Neutrophil (primary cell): ENCODE results near the gene PDPK1.
"Not testable (repeated sequence)": the region's sequence is repeated elsewhere in the genome, so short reads cannot be mapped to it uniquely, and the experiment has no call there.

Source experiments
- H3K27ac ChIP-seq: fragments of 200-600 bp; sonication (generic); 2 replicates; pipeline ENCODE4 v1.5.1; 2016; ENCODE audit warnings: mild to moderate bottlenecking, moderate library complexity
- H3K27me3 ChIP-seq: fragments of 200-600 bp; sonication (generic); 2 replicates; pipeline ENCODE4 v1.6.0; 2016; ENCODE audit warnings: mild to moderate bottlenecking
- H3K36me3 ChIP-seq: fragments of 200-600 bp; sonication (generic); 2 replicates; pipeline ENCODE4 v1.5.1; 2017
- H3K4me1 ChIP-seq, 2 experiments: fragments of 200-600 bp in 1 of 2; sonication (generic) in 1 of 2; 1 replicate in 1 of 2; 2 replicates in 1 of 2; pipeline versions ENCODE4 v1.5.1 to v1.6.1; 2013 to 2016; ENCODE audit warnings: low read depth in 1 of 2, low read length in 1 of 2, mild to moderate bottlenecking in 1 of 2, moderate library complexity in 1 of 2; ENCODE audit not compliant: control insufficient read depth in 1 of 2, insufficient read depth in 1 of 2
- H3K4me3 ChIP-seq, 2 experiments: fragments of 200-600 bp in 1 of 2; sonication (generic) in 1 of 2; 1 replicate in 1 of 2; 2 replicates in 1 of 2; pipeline ENCODE4 v1.5.1; 2013 to 2016; ENCODE audit warnings: low read depth in 1 of 2, low read length in 1 of 2, mild to moderate bottlenecking in 1 of 2, moderate library complexity in 1 of 2
- H3K9me3 ChIP-seq: fragments of 200-600 bp; sonication (generic); 2 replicates; pipeline ENCODE4 v1.5.1; 2016
- TF ChIP-seq, protein P1 (sequence below): fragments of 200-600 bp; sonication (generic); IDR thresholded peaks from 2 replicates; pipeline ENCODE4 v1.5.1; 2016; ENCODE audit warnings: antibody characterized with exemption

The PDPK1 gene

DNA sequence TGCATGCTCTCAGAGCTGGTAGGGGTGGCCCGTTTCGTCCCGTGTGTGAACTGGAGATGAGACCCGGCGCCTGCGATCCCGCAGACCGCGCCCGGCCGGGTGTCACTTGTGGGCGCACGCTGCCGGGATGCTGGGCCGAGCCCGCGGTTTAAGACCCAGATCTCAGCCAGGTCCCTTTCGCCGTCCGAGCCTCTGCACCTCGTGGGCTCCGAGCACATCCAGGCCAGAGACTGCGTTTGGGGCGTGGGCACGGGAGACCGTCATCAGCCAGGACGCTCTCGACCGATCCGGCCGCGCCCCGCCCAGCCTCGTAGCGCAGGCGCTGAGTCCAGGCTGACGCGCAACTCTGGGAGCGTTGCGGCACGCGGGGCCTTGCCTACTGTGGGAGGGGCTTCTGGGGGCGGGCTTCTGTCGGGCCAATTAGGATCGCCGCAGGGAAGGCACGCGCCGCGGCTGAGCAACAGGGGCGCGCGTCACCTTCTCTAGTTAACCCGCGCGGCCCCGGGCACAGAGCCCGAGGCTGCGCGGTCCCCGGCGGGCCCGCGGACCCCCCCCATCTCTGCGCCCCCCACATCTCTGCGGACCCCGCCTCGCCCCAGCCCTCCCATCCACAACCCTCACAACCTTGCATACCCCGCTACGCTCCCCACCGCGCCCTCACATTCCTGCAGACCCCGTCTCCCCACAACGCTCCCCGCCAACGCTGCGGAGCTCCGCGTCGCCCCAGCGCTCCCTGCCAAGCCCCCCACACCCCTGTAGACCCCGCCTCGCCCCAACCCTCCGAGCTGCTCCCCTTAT is 5.9 kb upstream of the PDPK1 start:
- no peaks in the 10 kb centered on the region for H3K27me3 ChIP-seq
- TF ChIP-seq, protein P1, sequence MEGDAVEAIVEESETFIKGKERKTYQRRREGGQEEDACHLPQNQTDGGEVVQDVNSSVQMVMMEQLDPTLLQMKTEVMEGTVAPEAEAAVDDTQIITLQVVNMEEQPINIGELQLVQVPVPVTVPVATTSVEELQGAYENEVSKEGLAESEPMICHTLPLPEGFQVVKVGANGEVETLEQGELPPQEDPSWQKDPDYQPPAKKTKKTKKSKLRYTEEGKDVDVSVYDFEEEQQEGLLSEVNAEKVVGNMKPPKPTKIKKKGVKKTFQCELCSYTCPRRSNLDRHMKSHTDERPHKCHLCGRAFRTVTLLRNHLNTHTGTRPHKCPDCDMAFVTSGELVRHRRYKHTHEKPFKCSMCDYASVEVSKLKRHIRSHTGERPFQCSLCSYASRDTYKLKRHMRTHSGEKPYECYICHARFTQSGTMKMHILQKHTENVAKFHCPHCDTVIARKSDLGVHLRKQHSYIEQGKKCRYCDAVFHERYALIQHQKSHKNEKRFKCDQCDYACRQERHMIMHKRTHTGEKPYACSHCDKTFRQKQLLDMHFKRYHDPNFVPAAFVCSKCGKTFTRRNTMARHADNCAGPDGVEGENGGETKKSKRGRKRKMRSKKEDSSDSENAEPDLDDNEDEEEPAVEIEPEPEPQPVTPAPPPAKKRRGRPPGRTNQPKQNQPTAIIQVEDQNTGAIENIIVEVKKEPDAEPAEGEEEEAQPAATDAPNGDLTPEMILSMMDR = peak; percentile 14
- H3K4me1 ChIP-seq = peaks cover 44 to 51% of the 10 kb centered on the region in 2 experiments
- H3K27ac ChIP-seq = peak overlapping the region; percentile 97
- H3K36me3 ChIP-seq = peaks cover 38% of the 10 kb centered on the region
- H3K4me3 ChIP-seq = peak overlapping the region; percentile 66 to 81
- no peaks in the 10 kb centered on the region for H3K9me3 ChIP-seq

DNA sequence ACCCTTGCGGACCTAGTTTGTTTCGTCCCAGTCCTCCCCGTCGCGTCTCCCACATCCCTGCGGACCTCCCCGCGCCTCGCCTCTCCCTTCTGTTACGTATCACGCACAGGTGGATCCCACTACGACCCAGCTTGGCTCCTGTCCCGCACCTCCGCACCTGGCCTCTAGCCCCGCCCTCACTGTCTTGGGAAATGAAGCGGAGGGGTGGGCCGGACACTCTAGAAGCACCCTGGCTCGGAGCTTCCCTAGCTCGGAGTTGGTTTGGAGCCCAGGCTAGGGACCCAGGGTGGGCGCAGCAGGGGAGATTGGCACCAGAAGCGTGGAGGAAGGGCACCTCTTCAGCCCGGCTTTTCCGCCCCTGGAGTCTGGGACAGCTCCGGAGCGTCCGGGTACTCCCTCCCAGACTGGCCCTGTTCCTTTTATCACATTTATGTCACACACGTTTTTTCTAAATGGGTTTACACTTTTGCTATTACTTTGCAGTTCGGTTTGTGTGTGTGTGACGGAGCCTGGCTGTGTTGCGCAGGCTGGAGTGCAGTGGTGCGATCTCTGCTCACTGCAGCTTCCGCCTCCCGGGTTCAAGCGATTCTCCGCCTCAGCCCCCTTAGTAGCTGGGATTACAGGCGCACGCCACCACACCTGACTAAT is 5.2 kb upstream of the PDPK1 start:
- Histone ChIP-seq H3K36me3 (peaks cover 33% of the 10 kb centered on the region), H3K4me1 (peaks cover 43 to 49% of the 10 kb centered on the region in 2 experiments), H3K27ac (peak overlapping the region; percentile 97), H3K4me3 (peak overlapping the region; percentile 66 to 81), H3K27me3 (no peaks in the 10 kb centered on the region), H3K9me3 (no peaks in the 10 kb centered on the region)
- TF ChIP-seq, protein P1 = no peak

DNA sequence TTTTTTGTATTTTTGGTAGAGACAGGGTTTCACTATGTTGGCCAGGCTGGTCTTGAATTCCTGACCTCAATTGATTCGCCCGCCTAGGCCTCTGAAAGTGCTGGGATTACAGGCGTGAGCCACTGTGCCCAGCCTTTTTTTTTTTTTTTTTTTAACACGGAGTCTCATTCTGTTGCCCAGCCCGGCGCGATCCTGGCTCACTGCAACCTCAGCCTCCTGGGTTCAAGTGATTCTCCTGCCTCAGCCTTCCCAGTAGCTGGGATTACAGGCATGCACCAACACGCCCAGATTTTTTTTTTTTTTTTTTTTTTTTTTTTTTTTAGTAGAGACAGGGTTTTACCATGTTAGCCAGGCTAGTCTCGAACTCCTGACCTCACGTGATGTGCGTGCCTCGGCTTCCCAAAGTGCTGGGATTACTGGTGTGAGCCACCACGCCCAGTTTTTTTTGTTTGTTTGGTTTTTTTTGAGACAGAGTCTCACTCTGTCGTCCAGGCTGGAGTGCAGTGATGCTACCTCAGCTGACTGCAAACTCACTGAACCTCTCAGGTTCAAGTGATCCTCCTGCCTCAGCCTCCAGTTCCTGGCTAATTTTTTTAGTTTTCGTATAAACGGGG is 4.6 kb upstream of the PDPK1 start:
- H3K9me3 ChIP-seq, H3K27me3 ChIP-seq: not testable (repeated sequence)
- Histone ChIP-seq H3K36me3 (peaks cover 26% of the 10 kb centered on the region), H3K4me1 (peaks cover 43 to 49% of the 10 kb centered on the region in 2 experiments), H3K27ac (peak overlapping the region; percentile 97), H3K4me3 (peak overlapping the region; percentile 66 to 81)

DNA sequence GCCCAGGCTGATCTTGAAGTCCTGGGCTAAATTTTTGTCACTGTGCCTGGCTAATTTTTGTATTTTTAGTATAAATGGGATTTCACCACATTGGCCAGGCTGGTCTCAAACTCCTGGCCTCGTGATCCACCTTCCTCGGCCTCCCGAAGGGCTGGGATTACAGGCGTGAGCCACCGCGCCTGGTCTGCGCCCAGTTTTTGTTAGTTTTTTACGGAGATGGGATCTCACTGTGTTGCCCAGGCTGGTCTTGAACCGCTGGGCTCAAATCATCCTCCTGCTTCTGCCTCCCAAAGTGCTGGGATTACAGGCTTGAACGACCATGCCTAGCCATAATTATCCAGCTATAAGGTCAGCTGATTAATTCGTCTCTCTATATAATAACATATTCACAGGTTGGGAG is 3.9 kb upstream of the PDPK1 start:
- Histone ChIP-seq H3K4me1 (peaks cover 48 to 53% of the 10 kb centered on the region in 2 experiments), H3K36me3 (peaks cover 20% of the 10 kb centered on the region), H3K4me3 (no peak overlapping the region), H3K27me3 (no peaks in the 10 kb centered on the region), H3K9me3 (no peaks in the 10 kb centered on the region), H3K27ac (peak overlapping the region; percentile 97)
- TF ChIP-seq, protein P1 = no peak

DNA sequence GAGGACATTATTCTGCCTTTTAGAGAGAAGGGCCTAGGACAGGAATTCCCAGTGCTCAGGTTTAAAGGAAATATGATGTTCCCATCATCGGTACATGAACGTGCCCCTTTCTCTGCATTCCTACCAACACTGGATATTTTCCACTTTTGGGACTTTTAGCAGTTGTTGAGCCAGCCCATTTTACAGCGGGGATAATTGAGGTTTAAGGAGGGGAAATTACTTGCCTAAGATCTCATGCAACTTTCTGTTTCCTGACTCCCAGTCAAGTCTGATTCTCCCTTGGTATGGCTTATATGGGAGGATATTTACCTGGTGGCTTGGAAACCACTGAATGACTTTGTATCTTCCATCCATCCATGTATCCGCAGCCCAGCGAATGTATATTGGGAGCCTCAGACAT is 3.5 kb upstream of the PDPK1 start:
- peaks cover 15% of the 10 kb centered on the region for H3K36me3 ChIP-seq
- H3K27ac ChIP-seq, H3K4me3 ChIP-seq, H3K27me3 ChIP-seq, H3K9me3 ChIP-seq: not testable (repeated sequence)
- H3K4me1 ChIP-seq = peaks cover 52 to 57% of the 10 kb centered on the region in 2 experiments

DNA sequence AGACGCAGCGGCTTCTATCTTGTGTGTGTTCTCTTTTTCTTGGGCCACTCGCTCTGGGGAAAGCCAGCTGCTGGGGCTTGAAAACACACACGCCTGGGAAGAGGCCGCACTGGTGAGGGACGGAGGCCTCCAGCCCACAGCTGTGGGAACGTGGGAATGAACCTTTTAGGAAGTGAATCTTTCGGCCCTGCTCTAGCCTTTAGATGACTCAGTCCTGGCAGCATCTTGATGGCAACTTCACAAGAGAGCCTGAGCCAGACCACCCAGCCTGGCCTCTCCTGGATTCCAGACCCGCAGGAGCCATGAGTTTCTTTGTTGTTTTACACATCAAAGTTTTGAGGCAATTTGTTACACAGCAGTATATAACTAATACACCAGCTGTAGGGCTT is 2.2 kb upstream of the PDPK1 start:
- Histone ChIP-seq H3K36me3 (peaks cover 8% of the 10 kb centered on the region), H3K4me3 (no peak overlapping the region), H3K27ac (peak overlapping the region; percentile 96), H3K9me3 (no peaks in the 10 kb centered on the region), H3K27me3 (no peaks in the 10 kb centered on the region), H3K4me1 (peaks cover 59% of the 10 kb centered on the region in 2 experiments)
- TF ChIP-seq, protein P1 = no peak

DNA sequence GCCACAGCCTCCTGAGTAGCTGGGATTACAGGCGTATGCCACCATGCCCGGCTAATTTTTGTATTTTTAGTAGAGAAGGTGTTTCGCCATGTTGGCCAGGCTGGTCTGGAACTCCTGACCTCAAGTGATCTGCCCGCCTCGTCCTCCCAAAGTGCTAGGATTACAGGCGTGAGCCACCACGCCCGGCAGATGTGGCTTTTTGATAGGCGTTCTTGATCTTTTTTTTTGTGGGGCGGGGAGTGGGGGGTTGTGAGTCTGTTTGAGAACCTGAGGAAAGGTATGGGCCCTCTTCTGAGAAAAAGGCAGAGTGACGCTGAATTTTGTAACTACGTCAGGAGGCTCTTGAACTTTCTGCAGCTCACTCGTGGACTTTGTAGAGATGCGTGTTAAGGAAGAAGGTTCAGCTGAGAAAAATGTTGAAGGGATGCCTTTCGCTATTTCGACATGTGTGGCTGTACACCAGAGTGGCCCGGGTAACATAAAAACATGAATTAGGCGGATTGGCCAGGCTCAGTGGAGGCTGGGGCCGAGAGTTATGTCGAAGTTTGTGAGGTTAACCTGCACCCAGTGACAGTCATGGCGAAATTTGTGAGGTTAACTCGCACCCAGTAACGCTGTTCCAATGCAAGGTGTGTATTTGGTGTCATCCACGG is 1.5 kb downstream of the PDPK1 start:
- H3K9me3 ChIP-seq, H3K27me3 ChIP-seq, H3K36me3 ChIP-seq: not testable (repeated sequence)
- Histone ChIP-seq H3K27ac (peak overlapping the region; percentile 96), H3K4me3 (peak overlapping the region; percentile 63 to 77), H3K4me1 (peaks cover 57% of the 10 kb centered on the region in 2 experiments)

DNA sequence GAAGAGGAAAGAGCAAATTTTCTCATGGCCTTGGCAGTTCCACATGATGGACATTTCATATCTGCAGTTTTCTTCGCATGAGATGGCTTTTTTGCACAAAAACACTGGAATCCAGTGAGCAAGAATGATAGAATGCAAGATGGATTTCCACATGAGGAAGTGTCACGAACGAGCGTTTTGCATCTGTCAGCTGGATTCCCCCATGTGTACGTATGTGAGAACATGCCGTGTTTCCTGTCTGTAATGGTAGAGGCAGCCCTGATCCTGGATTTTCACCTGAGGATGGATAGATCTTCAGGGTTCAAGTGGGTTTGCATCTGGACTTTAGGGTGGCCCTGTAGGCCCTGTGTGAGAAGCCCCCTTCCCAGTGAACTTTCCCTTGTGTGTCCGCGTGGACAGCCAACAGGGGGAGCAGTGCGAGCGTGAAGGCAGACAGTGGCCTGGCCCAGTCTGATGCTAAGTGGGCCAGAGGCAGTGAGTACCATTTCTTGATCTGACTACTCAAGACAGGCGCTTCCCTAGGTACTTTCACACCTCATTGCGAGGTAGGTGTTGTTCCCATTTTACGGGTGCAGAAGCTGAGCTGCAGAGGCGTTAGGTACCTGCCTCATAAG is 2.1 kb downstream of the PDPK1 start:
- Histone ChIP-seq H3K4me1 (peaks cover 57% of the 10 kb centered on the region in 2 experiments), H3K27ac (peak overlapping the region; percentile 96), H3K4me3 (peak overlapping the region; percentile 7 to 63)
- H3K9me3 ChIP-seq, H3K36me3 ChIP-seq, H3K27me3 ChIP-seq: not testable (repeated sequence)
